ENCODE results near the gene AOPEP. TPM values are rescaled to one million over a fixed set of nuclear protein-coding genes. Genes with fewer than 3 reads are reported as not detected.
"Not testable (repeated sequence)": the region's sequence is repeated elsewhere in the genome, so short reads cannot be mapped to it uniquely, and the experiment has no call there.

AOPEP gene
- total and polyA plus RNA-seq, 2 donors = 9.6 to 36.5 TPM

DNA sequence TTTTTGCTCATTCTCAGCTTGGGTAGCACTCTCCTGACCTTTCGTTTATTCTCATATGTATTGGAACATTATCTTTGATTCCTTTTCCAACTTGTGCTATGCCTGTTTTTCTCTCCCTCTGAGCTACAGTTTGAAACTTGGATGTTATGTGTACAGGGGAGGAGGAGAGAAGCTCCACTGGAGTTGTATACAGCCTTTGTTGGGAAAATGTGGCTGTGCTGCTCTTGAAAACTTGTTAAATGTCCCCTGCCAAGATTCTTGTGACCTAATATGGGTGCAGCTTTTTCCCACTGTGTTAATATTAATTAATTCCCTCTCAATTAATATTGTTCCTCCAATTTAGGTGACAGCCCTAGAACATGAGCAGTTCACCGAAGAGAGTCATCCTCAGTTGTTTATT, 235.4 kb downstream of the AOPEP start:
- Histone ChIP-seq H3K27me3 (ENCODE audit: control insufficient read depth in 2 of 2, insufficient read depth in 1 of 2, low read length in 1 of 2) (no peaks in the 10 kb centered on the region), H3K4me3 (ENCODE audit: low read length in 2 of 2) (no peak overlapping the region), H3K36me3 (ENCODE audit: control insufficient read depth in 2 of 2, insufficient read depth in 2 of 2, low read length in 1 of 2) (no peaks in the 10 kb centered on the region), H3K27ac (ENCODE audit: low read depth in 1 of 2, low read length in 1 of 2) (no peak overlapping the region), H3K9me3 (ENCODE audit: control insufficient read depth in 2 of 2, insufficient read depth in 1 of 2, low read length in 1 of 2) (no peaks in the 10 kb centered on the region), H3K4me1 (ENCODE audit: control insufficient read depth in 2 of 2, insufficient read depth in 2 of 2, low read length in 2 of 2) (no peaks in the 10 kb centered on the region)
- WGBS = 98% methylated on average over 2 of the region's 2 CpGs
- DNase-seq (ENCODE audit: low read depth in 6 of 9, low spot score in 9 of 9) = no peak

DNA sequence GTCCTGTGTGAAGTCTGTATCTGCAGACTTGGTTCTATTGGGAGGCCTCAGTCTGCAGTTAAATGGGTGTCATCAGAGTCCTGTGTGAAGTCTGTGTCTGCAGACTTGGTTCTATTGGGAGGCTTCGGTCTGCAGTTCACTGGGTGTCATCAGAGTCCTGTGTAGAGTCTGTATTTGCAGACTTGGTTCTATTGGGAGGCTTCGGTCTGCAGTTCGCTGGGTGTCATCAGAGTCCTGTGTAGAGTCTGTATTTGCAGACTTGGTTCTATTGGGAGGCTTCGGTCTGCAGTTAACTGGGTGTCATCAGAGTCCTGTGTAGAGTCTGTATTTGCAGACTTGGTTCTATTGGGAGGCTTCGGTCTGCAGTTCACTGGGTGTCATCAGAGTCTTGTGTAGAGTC, 239.1 kb downstream of the AOPEP start:
- H3K4me3 ChIP-seq (ENCODE audit: low read length in 2 of 2); H3K27me3 ChIP-seq (ENCODE audit: control insufficient read depth in 2 of 2, insufficient read depth in 1 of 2, low read length in 1 of 2); DNase-seq (ENCODE audit: low read depth in 6 of 9, low spot score in 9 of 9); H3K36me3 ChIP-seq (ENCODE audit: control insufficient read depth in 2 of 2, insufficient read depth in 2 of 2, low read length in 1 of 2); H3K9me3 ChIP-seq (ENCODE audit: control insufficient read depth in 2 of 2, insufficient read depth in 1 of 2, low read length in 1 of 2); H3K27ac ChIP-seq (ENCODE audit: low read depth in 1 of 2, low read length in 1 of 2); H3K4me1 ChIP-seq (ENCODE audit: control insufficient read depth in 2 of 2, insufficient read depth in 2 of 2, low read length in 2 of 2): not testable (repeated sequence)
- WGBS = over 99% methylated on average over 5 of the region's 5 CpGs

DNA sequence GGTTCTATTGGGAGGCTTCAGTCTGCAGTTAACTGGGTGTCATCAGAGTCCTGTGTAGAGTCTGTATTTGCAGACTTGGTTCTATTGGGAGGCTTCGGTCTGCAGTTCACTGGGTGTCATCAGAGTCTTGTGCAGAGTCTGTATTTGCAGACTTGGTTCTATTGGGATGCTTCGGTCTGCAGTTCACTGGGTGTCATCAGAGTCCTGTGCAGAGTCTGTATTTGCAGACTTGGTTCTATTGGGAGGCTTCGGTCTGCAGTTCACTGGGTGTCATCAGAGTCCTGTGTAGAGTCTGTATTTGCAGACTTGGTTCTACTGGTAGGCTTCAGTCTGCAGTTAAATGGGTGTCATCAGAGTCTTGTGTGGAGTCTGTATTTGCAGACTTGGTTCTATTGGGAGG, 239.5 kb downstream of the AOPEP start:
- not testable (repeated sequence) for H3K9me3 ChIP-seq (ENCODE audit: control insufficient read depth in 2 of 2, insufficient read depth in 1 of 2, low read length in 1 of 2); H3K27me3 ChIP-seq (ENCODE audit: control insufficient read depth in 2 of 2, insufficient read depth in 1 of 2, low read length in 1 of 2)
- 97% methylated on average over 3 of the region's 3 CpGs for WGBS

DNA sequence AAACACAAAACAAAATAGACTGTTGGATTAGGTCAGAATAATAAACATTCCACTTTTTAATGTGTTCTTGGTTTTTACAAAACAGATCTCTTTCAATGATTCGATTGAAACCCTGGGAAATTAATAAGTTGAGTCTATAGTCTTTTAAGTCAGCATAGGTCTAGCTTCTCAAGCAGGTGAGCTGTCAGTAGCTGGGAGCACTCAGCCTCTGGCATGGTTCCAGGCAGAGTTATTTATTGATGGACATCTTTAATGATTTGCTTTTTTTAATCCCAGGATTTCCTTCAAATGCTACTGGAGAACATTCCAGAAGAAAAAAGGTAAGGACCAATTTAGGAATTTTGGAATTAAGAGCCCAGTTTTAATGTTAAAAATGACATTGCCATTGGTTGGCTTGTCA, 241.0 kb downstream of the AOPEP start:
- no peak overlapping the region for H3K27ac ChIP-seq (ENCODE audit: low read depth in 1 of 2, low read length in 1 of 2)

More for the DNA sequence above, 239.5 kb downstream of the AOPEP start:
- not testable (repeated sequence) for DNase-seq (ENCODE audit: low read depth in 6 of 9, low spot score in 9 of 9); H3K4me3 ChIP-seq (ENCODE audit: low read length in 2 of 2); H3K4me1 ChIP-seq (ENCODE audit: control insufficient read depth in 2 of 2, insufficient read depth in 2 of 2, low read length in 2 of 2); H3K27ac ChIP-seq (ENCODE audit: low read depth in 1 of 2, low read length in 1 of 2); H3K36me3 ChIP-seq (ENCODE audit: control insufficient read depth in 2 of 2, insufficient read depth in 2 of 2, low read length in 1 of 2)

DNA sequence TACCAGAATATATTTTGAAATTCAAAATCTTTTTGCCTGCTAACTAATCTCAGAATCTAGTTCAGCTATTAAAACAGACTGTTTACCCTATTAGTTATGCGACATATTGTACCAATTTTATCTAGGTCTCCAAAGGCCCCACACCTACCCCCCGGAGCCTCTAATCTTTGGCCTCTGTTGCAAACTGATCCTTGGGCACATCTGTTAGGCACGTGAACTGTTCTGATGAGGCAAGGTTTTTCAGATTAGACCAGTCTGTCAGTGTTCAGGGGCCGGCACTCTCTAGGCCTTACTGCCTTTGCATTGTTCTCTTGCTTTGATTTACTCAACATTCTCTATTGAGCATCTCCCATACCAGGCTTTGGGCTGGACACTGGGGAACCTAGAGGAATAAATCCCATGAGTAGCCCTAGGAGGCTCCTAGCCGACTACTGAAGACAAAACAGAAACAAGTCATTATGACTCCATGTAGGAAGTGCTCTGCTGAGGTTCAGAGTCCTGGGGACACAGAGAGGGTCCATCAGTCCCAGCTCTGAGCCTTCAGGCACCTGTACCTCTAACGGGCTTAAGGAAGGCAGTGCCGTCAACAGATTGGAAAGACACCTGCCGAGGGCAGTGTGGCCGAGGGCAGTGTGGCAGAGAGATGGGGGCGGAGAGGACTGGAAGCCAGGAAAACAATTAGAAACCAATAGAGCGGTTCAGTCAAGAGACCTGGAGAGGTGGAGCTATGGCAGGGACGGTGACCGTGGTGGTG, 245.1 kb downstream of the AOPEP start:
- 97% methylated on average over 13 of the region's 13 CpGs for WGBS
- Histone ChIP-seq H3K27ac (ENCODE audit: low read depth in 1 of 2, low read length in 1 of 2) (no peak overlapping the region), H3K4me1 (ENCODE audit: control insufficient read depth in 2 of 2, insufficient read depth in 2 of 2, low read length in 2 of 2) (no peaks in the 10 kb centered on the region)

More for the DNA sequence above, 241.0 kb downstream of the AOPEP start:
- DNase-seq (ENCODE audit: low read depth in 6 of 9, low spot score in 9 of 9) = no peak
- no peaks in the 10 kb centered on the region for H3K4me1 ChIP-seq (ENCODE audit: control insufficient read depth in 2 of 2, insufficient read depth in 2 of 2, low read length in 2 of 2)
- H3K9me3 ChIP-seq (ENCODE audit: control insufficient read depth in 2 of 2, insufficient read depth in 1 of 2, low read length in 1 of 2) = no peaks in the 10 kb centered on the region
- H3K36me3 ChIP-seq (ENCODE audit: control insufficient read depth in 2 of 2, insufficient read depth in 2 of 2, low read length in 1 of 2) = no peaks in the 10 kb centered on the region
- H3K4me3 ChIP-seq (ENCODE audit: low read length in 2 of 2) = no peak overlapping the region
- WGBS = 98% methylated on average over 1 of the region's 1 CpG
- no peaks in the 10 kb centered on the region for H3K27me3 ChIP-seq (ENCODE audit: control insufficient read depth in 2 of 2, insufficient read depth in 1 of 2, low read length in 1 of 2)

DNA sequence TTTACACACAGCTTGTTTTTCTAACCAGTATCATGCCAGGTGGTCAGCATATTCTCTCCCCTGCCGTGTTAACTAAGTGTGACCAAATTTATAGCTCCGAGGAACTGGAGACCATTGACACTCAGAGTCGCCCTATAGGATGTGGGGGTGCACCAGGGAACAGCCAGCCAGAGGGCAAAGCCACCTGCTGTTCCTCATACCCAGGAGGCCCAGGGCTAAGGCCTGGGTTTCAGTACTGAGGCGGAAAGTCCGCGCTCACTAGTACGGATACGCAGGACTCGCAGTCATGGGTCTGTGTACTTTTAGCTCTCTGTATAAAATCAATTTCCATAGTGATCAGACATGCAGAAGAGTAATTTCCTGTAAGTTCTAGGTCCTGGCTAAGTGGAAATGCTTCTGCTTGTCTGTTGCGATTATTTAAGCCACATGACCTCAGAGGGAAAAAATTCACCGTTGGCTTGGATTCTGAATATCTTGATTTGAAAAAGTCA, 247.0 kb downstream of the AOPEP start:
- Histone ChIP-seq H3K4me3 (ENCODE audit: low read length in 2 of 2) (no peak overlapping the region), H3K36me3 (ENCODE audit: control insufficient read depth in 2 of 2, insufficient read depth in 2 of 2, low read length in 1 of 2) (no peaks in the 10 kb centered on the region), H3K27ac (ENCODE audit: low read depth in 1 of 2, low read length in 1 of 2) (no peak overlapping the region), H3K9me3 (ENCODE audit: control insufficient read depth in 2 of 2, insufficient read depth in 1 of 2, low read length in 1 of 2) (no peaks in the 10 kb centered on the region), H3K27me3 (ENCODE audit: control insufficient read depth in 2 of 2, insufficient read depth in 1 of 2, low read length in 1 of 2) (no peaks in the 10 kb centered on the region), H3K4me1 (ENCODE audit: control insufficient read depth in 2 of 2, insufficient read depth in 2 of 2, low read length in 2 of 2) (no peaks in the 10 kb centered on the region)
- WGBS = 97% methylated on average over 11 of the region's 11 CpGs
- DNase-seq (ENCODE audit: low read depth in 6 of 9, low spot score in 9 of 9) = no peak

More for the DNA sequence above, 245.1 kb downstream of the AOPEP start:
- H3K36me3 ChIP-seq (ENCODE audit: control insufficient read depth in 2 of 2, insufficient read depth in 2 of 2, low read length in 1 of 2) = no peaks in the 10 kb centered on the region
- no peak for DNase-seq (ENCODE audit: low read depth in 6 of 9, low spot score in 9 of 9)
- H3K27me3 ChIP-seq (ENCODE audit: control insufficient read depth in 2 of 2, insufficient read depth in 1 of 2, low read length in 1 of 2) = no peaks in the 10 kb centered on the region
- no peaks in the 10 kb centered on the region for H3K9me3 ChIP-seq (ENCODE audit: control insufficient read depth in 2 of 2, insufficient read depth in 1 of 2, low read length in 1 of 2)
- H3K4me3 ChIP-seq (ENCODE audit: low read length in 2 of 2) = no peak overlapping the region

DNA sequence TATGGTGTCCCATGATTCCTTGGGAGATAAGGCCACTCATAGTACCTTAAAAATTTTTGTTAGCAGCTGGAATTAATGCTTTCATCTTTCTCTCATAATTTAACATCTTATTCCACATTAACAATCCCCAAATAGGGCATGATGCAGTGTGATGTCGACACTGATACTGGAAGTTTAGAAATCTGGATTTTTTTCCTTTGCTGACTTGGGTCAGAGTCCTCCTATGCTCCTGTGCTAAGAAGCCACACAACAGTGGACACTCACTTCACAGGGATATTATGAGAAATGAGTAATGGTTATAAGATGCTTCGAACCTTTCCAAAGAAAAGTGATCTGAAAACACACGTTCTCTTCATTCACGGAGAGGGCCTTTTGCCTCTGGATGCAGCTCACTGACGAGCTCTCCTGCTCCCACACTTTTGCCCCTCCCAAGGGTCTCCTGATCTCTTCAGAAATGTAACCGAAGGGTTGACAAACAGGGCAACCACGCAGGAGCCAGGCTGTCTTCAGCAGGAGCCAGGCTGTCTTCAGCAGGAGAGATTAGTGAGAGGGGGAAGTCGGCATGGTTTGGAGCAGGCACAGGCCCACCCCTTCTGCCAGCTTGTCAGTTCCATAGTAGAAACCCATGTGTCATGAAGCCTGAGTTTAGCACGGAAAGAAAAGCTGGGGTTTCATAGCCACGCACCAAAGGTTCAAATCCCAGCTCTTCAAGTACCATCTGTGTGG, 247.8 kb downstream of the AOPEP start:
- no peaks in the 10 kb centered on the region for H3K9me3 ChIP-seq (ENCODE audit: control insufficient read depth in 2 of 2, insufficient read depth in 1 of 2, low read length in 1 of 2)
- no peaks in the 10 kb centered on the region for H3K4me1 ChIP-seq (ENCODE audit: control insufficient read depth in 2 of 2, insufficient read depth in 2 of 2, low read length in 2 of 2)
- H3K27me3 ChIP-seq (ENCODE audit: control insufficient read depth in 2 of 2, insufficient read depth in 1 of 2, low read length in 1 of 2) = no peaks in the 10 kb centered on the region
- H3K27ac ChIP-seq (ENCODE audit: low read depth in 1 of 2, low read length in 1 of 2) = no peak overlapping the region
- H3K36me3 ChIP-seq (ENCODE audit: control insufficient read depth in 2 of 2, insufficient read depth in 2 of 2, low read length in 1 of 2) = no peaks in the 10 kb centered on the region
- DNase-seq (ENCODE audit: low read depth in 6 of 9, low spot score in 9 of 9) = no peak
- H3K4me3 ChIP-seq (ENCODE audit: low read length in 2 of 2) = no peak overlapping the region
- 96% methylated on average over 10 of the region's 10 CpGs for WGBS

DNA sequence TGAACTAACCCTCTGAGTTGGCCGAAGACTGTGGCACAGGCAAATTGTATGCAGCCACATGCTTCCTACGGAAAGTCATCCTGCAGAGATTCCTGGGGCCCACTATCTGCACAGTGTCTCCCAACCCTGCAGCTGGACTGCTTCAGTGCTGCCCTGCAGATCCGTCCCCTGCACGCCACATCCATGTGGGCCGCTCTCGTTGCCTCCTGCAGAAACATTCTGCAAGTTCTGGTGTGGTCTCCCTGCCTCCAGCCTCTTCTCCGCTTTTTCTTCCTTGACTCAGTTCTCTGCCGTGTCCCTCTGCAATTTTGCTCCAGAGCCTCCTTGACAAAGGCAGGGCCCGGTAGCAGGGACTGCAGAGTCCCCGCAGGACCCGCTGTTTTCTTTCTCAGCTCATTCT, 249.0 kb downstream of the AOPEP start:
- Histone ChIP-seq H3K4me3 (ENCODE audit: low read length in 2 of 2) (no peak overlapping the region), H3K27ac (ENCODE audit: low read depth in 1 of 2, low read length in 1 of 2) (no peak overlapping the region), H3K9me3 (ENCODE audit: control insufficient read depth in 2 of 2, insufficient read depth in 1 of 2, low read length in 1 of 2) (no peaks in the 10 kb centered on the region), H3K4me1 (ENCODE audit: control insufficient read depth in 2 of 2, insufficient read depth in 2 of 2, low read length in 2 of 2) (no peaks in the 10 kb centered on the region), H3K36me3 (ENCODE audit: control insufficient read depth in 2 of 2, insufficient read depth in 2 of 2, low read length in 1 of 2) (no peaks in the 10 kb centered on the region), H3K27me3 (ENCODE audit: control insufficient read depth in 2 of 2, insufficient read depth in 1 of 2, low read length in 1 of 2) (no peaks in the 10 kb centered on the region)
- WGBS = 96% methylated on average over 11 of the region's 11 CpGs
- no peak for DNase-seq (ENCODE audit: low read depth in 6 of 9, low spot score in 9 of 9)

DNA sequence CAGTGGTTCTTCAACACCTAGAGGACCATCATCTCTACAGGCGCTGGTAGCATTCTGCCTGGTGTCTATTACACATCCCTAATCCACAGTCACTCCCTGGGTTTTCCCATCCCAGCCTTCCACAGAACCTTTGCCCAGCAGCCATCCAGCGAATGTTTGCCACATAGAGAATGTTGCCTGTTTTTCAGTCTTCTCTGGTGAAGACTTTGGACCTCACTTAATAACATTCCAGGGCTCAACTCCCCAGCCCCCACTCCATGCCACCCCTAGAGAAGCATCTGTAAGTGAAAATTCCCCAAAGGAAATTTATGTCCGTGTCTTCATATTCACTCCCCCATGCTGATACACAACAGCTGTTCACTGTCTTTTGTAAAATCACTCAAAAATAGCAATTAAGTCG, 249.6 kb downstream of the AOPEP start:
- 86% methylated on average over 4 of the region's 4 CpGs for WGBS
- Histone ChIP-seq H3K4me3 (ENCODE audit: low read length in 2 of 2) (no peak overlapping the region), H3K27ac (ENCODE audit: low read depth in 1 of 2, low read length in 1 of 2) (no peak overlapping the region), H3K27me3 (ENCODE audit: control insufficient read depth in 2 of 2, insufficient read depth in 1 of 2, low read length in 1 of 2) (no peaks in the 10 kb centered on the region), H3K9me3 (ENCODE audit: control insufficient read depth in 2 of 2, insufficient read depth in 1 of 2, low read length in 1 of 2) (no peaks in the 10 kb centered on the region), H3K36me3 (ENCODE audit: control insufficient read depth in 2 of 2, insufficient read depth in 2 of 2, low read length in 1 of 2) (no peaks in the 10 kb centered on the region), H3K4me1 (ENCODE audit: control insufficient read depth in 2 of 2, insufficient read depth in 2 of 2, low read length in 2 of 2) (no peaks in the 10 kb centered on the region)
- no peak for DNase-seq (ENCODE audit: low read depth in 6 of 9, low spot score in 9 of 9)
